Prostate gland (tissue), 2 donors: Measurements from ENCODE around the gene ADAMTS17.

Source experiments
- POLR2A ChIP-seq: fragments of 450-650 bp; IDR thresholded peaks from one replicate; pipeline ENCODE4 v1.6.1; 2016; ENCODE audit warnings: antibody characterized with exemption, mild to moderate bottlenecking
- POLR2AphosphoS5 ChIP-seq: sonication (generic); formaldehyde crosslinking; IDR thresholded peaks from one replicate; pipeline ENCODE4 v1.6.1; 2017; ENCODE audit warnings: antibody characterized with exemption
- TF ChIP-seq, protein P1 (sequence below), 4 experiments: fragments of 200-600 bp in 2 of 4; fragments of 450-650 bp in 2 of 4; sonication (generic) in 2 of 4; IDR thresholded peaks; 1 replicate in 3 of 4; 2 replicates in 1 of 4; pipeline ENCODE4 v1.5.1; 2016 to 2019; ENCODE audit warnings: antibody characterized with exemption in 4 of 4, mild to moderate bottlenecking in 2 of 4, moderate library complexity in 2 of 4

GRCh38 chr15:99996660-99997059 lies 345.1 kb downstream of the ADAMTS17 start:
- TF ChIP-seq, protein P1, sequence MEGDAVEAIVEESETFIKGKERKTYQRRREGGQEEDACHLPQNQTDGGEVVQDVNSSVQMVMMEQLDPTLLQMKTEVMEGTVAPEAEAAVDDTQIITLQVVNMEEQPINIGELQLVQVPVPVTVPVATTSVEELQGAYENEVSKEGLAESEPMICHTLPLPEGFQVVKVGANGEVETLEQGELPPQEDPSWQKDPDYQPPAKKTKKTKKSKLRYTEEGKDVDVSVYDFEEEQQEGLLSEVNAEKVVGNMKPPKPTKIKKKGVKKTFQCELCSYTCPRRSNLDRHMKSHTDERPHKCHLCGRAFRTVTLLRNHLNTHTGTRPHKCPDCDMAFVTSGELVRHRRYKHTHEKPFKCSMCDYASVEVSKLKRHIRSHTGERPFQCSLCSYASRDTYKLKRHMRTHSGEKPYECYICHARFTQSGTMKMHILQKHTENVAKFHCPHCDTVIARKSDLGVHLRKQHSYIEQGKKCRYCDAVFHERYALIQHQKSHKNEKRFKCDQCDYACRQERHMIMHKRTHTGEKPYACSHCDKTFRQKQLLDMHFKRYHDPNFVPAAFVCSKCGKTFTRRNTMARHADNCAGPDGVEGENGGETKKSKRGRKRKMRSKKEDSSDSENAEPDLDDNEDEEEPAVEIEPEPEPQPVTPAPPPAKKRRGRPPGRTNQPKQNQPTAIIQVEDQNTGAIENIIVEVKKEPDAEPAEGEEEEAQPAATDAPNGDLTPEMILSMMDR (IDR thresholded peaks at IDR 0.05) = no peak
- no peak for TF ChIP-seq POLR2AphosphoS5
- no peak for TF ChIP-seq POLR2A
